NCI-H69 (cell line): ENCODE data around the gene SLC7A9.
"Not testable (repeated sequence)": the region's sequence is repeated elsewhere in the genome, so short reads cannot be mapped to it uniquely, and the experiment has no call there.

Experiments
- DNase-seq: peaks from one replicate; lab custom pipeline; 2025; lab: John Stamatoyannopoulos, UW

Gene SLC7A9

DNA sequence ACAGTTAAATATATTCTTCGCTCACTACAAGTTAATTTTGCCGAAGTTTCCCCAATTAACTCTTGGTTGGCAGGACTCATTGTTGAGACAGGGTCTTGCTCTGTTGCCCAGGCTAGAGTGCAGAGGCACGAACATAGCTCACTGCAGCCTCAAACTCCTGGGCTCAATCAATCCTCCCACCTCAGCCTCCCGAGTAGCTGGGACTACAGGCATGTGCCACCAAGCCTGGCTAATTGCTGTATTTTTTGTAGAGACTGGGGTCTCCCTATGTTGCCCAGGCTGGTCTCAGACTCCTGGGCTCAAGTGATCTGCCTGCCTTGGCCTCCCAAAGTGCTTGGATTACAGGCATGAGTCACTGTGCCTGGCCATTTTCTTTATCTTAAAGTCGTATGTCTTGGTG is 15.7 kb upstream of the SLC7A9 start:
- DNase-seq = not testable (repeated sequence)

DNA sequence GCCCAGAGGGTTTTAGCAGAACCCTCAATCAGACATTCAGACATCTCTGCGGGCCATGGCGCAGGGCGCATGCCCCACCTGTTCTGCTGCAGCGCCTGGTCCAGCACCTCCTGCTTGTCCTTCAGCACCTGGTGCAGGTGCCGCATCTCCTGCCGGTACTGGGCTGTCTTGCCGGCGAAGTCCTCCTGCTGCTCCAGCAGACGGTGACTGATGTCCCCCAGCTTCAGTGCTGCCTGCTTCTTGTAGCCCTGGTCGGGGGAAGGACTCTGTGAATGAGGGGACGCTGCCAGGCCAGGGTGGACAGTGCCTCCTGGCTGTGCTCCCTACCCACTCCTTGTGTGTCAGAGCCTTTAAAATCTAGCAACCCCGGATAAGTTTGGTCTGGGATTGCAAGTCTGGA is 12.2 kb upstream of the SLC7A9 start:
- no peak for DNase-seq

DNA sequence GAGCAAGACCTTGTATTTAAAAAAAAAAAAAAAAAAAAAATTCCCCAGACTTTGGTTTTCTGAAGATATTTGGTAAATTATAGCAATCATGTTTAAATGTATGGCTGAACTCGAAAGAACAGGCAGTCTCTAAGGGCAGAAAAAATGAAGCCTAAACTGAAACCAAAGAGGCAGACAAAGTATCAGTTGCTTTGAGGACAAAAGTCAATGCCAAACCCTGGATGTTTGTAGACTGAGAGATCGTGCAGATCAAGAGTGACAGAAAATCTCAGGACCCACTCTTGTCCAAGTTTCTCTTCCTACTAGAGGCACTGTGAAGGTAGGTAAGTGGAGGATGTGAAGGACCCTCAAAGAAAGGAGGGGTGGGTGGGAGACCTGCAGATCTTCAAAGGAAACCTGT is 11.1 kb upstream of the SLC7A9 start:
- no peak for DNase-seq

DNA sequence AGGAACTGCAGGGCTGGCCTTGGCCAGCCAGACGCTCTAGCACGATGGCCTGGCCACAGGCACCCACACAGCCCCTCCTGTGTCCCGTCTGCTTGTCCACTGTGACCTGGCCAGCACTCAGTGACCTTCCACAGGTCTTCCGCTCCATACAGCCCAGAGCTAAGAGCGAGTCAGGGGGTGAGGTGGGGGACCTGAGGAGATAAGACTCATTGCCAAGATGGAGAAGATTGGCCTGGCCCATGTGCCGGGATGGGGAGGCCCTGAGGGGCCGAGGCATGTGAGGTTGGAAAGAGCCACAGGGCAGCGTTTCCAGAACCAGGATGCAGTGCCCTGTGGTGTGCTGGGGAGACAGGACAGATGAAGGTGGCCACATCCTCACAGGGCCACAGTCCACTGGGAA is 10.2 kb upstream of the SLC7A9 start:
- no peak for DNase-seq

DNA sequence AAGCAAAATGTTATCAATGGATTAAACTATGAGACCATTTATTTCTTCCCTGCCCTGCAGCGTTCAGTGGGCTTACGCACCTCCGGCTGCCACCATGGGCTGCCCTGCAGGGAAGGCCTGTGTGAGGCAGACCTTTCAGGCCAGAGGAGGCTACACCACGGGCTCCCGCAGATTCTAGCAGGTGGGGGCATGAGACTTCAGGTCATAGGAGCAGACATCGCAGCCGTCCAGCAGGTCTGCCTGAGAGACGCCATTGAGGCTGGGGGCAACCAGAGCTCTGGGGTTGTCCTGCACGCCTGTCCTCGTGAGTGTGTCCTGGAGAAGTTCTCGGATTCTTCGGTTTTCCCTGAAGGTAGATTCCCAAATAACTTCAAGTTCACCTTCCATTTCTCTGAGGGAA is 9.4 kb upstream of the SLC7A9 start:
- no peak for DNase-seq

GRCh38 chr19:32877977-32878745 is 8.6 kb upstream of the SLC7A9 start:
- no peak for DNase-seq

- DNase-seq = no peak
Observed at GRCh38 chr19:32877323-32877912, 7.9 kb upstream of the SLC7A9 start.

DNA sequence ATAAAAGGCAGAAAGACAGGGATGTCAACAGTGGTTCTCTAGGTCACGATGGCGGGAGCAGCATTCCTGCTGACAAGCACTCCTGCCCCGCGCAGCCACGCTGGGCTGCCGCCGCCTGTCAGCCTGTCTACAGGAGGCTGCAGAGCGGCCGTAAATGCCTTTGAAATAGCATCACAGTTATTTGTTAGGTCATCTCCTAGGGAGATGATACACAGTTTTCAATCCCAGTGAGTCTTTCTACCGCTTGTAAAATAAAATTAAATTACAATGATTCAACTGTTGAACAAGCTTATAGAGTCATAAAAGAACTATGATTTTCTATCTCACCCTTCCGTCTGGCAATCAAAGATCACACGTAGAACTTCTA is 7.3 kb upstream of the SLC7A9 start:
- DNase-seq = no peak

- no peak for DNase-seq
Observed at GRCh38 chr19:32876236-32876918, 6.8 kb upstream of the SLC7A9 start.

DNA sequence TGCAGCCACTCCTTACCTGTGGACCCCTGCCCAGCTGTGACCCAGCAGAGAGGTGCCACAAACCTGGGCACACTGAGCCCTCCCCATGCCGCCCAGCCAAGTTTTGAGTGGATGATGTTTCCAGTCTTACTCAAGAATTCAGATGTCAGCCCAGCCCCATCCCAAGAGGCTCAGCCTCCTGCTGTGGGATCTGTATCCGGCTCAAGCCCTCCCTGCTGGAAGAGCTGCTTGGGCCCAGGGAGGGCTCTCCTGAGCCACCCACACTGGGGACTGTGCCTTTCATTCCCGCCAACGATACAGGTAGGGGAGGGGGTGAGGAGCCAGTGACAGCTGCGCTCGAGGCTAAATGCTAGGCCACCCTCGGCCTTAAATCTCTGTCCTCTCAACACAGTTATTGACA is 5.9 kb upstream of the SLC7A9 start:
- no peak for DNase-seq

DNA sequence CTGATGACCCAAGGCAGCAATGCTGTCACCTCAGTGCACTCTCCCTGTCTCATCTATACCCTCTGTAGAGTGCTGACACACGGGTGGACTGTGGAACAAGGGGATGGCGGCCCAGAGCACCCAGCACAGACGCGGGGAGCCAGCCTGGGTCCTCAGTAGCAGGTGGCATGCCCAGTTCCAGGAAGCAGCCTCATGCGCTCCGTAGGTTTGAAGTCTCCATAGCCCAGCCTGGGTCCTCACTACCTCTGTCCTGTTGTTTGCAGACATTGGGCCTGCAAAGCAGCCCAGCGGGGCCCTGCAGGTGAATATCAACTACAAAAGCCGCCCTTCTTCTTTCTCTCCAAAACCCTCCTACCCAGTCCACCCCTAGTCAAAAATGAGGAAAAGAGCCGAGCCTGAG is 5.0 kb upstream of the SLC7A9 start:
- DNase-seq = no peak

GRCh38 chr19:32873247-32873959 is 3.8 kb upstream of the SLC7A9 start:
- DNase-seq = no peak

GRCh38 chr19:32872391-32872790 is 2.8 kb upstream of the SLC7A9 start:
- DNase-seq = no peak

DNA sequence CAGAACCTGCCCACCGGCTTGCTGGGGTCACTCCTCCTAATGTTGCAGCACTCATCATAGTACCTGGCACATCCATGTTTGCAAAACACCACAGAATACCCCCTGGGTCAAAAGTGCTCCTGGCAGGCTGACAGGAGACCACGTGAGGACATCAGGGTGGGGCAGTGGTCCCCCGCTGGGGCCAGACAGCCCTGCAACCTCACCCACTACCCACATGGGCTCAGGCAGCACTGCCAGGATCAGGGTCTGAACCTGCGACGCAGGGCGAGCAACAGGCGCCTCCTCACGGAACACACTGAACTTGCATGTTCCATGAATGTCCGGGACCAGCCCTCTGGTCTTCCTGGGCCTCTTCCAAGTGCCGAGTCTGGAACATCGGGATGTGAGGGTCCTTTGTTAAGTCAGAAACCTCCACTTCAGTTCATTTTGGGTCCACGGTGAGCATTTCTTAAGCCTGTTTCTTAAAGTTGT is 1.4 kb upstream of the SLC7A9 start:
- no peak for DNase-seq

- no peak for DNase-seq
Observed at GRCh38 chr19:32869966-32870573, 503 bp upstream of the SLC7A9 start.

- DNase-seq = no peak
Observed at GRCh38 chr19:32868206-32868950, 1.2 kb downstream of the SLC7A9 start.

DNA sequence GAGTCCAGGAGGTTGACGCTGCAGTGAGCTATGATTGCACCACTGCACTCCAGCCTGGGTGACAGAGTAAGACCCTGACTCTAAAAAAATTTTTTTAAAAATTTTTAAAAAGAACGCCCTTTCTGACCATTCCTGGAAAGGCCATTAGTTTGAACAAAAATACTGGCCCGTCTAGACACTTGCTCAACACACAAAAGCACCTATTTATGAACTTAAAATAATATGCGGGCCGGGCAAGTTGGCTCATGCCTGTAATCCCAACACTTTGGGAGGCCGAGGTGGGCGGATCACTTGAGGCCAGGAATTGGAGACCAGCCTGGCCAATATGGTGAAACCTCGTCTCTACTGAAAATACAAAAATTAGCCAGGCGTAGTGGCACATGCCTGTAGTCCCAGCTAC is 2.1 kb downstream of the SLC7A9 start:
- not testable (repeated sequence) for DNase-seq

DNA sequence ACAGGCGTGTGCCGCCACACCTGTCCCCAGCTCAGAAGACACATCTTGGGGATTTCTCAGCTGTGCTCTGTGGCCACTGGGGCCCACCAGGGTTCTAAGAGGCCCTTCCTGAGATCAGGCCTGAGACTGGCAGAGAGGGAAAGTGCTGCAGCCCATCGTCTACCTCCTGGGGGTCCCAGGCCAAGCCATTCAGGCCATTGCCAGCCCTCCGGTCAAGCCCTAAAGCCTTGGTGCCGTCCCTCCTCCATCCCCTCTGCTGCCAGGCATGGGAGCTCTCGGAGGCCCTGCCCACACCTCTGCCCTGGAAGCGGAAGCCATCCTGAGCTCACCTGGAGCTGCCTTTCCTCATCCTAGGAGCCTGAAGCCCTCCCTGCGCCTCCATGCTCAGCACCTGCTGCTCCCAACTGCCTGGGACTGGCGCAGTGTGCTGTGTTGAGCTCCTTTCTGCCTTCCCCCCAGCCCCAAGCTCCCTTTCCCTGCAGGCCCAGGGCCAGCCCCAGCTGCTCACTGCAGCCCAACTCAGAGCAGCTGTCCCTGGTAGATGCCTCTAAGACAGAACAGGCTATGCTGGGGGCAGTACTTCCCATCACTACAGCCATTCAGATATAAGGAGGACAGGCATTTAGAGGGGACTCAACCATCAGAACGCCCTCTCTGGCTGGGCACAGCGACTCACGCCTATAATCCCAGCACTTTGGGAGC is 2.9 kb downstream of the SLC7A9 start:
- DNase-seq = no peak

- DNase-seq = no peak
Observed at GRCh38 chr19:32866061-32866460, 3.5 kb downstream of the SLC7A9 start.

DNA sequence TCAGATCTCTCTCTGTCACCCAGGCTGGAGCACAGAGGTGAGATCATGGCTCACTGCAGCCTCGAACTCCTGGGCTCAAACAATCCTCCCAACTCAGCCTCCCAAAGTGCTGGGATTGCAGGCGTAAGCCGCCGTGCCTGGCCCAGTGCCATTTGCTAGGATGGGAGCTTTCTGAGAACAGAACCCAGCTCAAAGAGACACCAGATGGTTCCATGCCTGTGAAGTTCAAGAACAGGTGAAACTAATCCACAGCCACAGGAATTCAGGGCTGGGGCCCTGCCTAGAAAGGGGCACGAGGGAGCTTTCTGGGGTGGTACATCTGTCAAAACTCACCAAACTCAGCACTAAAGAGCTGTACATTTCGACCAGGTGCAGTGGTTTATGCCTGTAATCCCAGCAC is 4.2 kb downstream of the SLC7A9 start:
- DNase-seq = no peak
